OCI-LY7 (cell line): ENCODE results near the gene RASA1. TPM values are rescaled to one million over a fixed set of nuclear protein-coding genes. Genes with fewer than 3 reads are reported as not detected.

Experiments used
- BruUV-seq: library from RNA; stranded (reverse); fragments of 400-500 nt; replicated peaks from 2 replicates; lab custom pipeline; 2021; lab: Mats Ljungman, UMichigan
- CTCF ChIA-PET: fragments of 300-600 bp; sonication (Branson Sonifier 250); formaldehyde crosslinking; loops from one replicate; lab custom pipeline; 2022; ENCODE audit warnings: antibody characterized with exemption; ENCODE audit not compliant: unreplicated experiment; lab: Charles Lee
- POLR2A ChIA-PET: fragments of 300-600 bp; sonication (Branson Sonifier 250); formaldehyde crosslinking; loops from one replicate; lab custom pipeline; 2022; ENCODE audit warnings: antibody characterized with exemption; lab: Charles Lee
- DNase-seq: peaks from one replicate; pipeline ENCODE4 v3.0.0-alpha.2; 2015; ENCODE audit warnings: low spot score
- H2AFZ ChIP-seq: fragments of 200-600 bp; sonication (generic), shearing (Covaris generic); 2 replicates; pipeline ENCODE4 v1.6.1; 2014; ENCODE audit warnings: mild to moderate bottlenecking, antibody characterized with exemption, low read length, moderate library complexity
- H3K27ac ChIP-seq: fragments of 200-600 bp; sonication (generic); 2 replicates; pipeline ENCODE4 v1.5.1; 2014; ENCODE audit warnings: mixed run types, low read depth, mild to moderate bottlenecking, moderate library complexity, low read length, inconsistent platforms; ENCODE audit not compliant: poor library complexity, severe bottlenecking
- H3K36me3 ChIP-seq: fragments of 200-600 bp; sonication (generic); 2 replicates; pipeline ENCODE4 v1.6.1; 2014; ENCODE audit warnings: mild to moderate bottlenecking, antibody characterized with exemption, low read length, moderate library complexity, mixed read lengths; ENCODE audit not compliant: insufficient read depth
- H3K4me1 ChIP-seq: fragments of 200-600 bp; sonication (generic); 2 replicates; pipeline ENCODE4 v1.5.1; 2014; ENCODE audit warnings: mild to moderate bottlenecking, low read length; ENCODE audit not compliant: insufficient read depth, poor library complexity, severe bottlenecking
- H3K4me2 ChIP-seq: fragments of 200-600 bp; sonication (generic); 2 replicates; pipeline ENCODE4 v1.6.1; 2014; ENCODE audit warnings: mild to moderate bottlenecking, low read length
- H3K4me3 ChIP-seq: fragments of 200-600 bp; sonication (generic); 2 replicates; pipeline ENCODE4 v1.5.1; 2014; ENCODE audit warnings: mild to moderate bottlenecking, low read depth, low read length; ENCODE audit not compliant: poor library complexity, severe bottlenecking
- H3K79me2 ChIP-seq: fragments of 200-600 bp; sonication (generic); 2 replicates; pipeline ENCODE4 v1.6.1; 2016; ENCODE audit warnings: low read depth, mild to moderate bottlenecking, low read length, moderate library complexity, mixed read lengths; ENCODE audit not compliant: insufficient read depth
- H3K9me2 ChIP-seq: fragments of 200-600 bp; sonication (generic); 2 replicates; pipeline ENCODE4 v1.6.1; 2016; ENCODE audit warnings: mild to moderate bottlenecking, low read length, mixed read lengths; ENCODE audit not compliant: insufficient read depth
- H3K9me3 ChIP-seq: fragments of 200-600 bp; sonication (generic); 2 replicates; pipeline ENCODE4 v1.6.1; 2014; ENCODE audit warnings: mild to moderate bottlenecking, mixed run types, low read length, mixed read lengths
- H4K20me1 ChIP-seq: fragments of 200-600 bp; sonication (generic); 2 replicates; pipeline ENCODE4 v1.6.1; 2014; ENCODE audit warnings: mild to moderate bottlenecking, antibody characterized with exemption, low read length, moderate library complexity, mixed read lengths; ENCODE audit not compliant: insufficient read depth
- CTCF ChIP-seq: fragments of 200-600 bp; sonication (generic); conservative IDR thresholded peaks from 2 replicates; pipeline ENCODE4 v1.5.1; 2014; ENCODE audit warnings: mild to moderate bottlenecking, antibody characterized with exemption, low read length, moderate library complexity, mixed read lengths
- EZH2phosphoT487 ChIP-seq: fragments of 200-600 bp; sonication (generic); IDR thresholded peaks from 2 replicates; pipeline ENCODE4 v1.6.1; 2018; ENCODE audit warnings: low read depth, borderline replicate concordance, mild to moderate bottlenecking, mixed run types, antibody characterized with exemption, low read length, moderate library complexity, mixed read lengths
- intact Hi-C: fragments of 100-400 bp; cut with micrococcal nuclease; formaldehyde crosslinking; loops from one replicate; pipeline ENCODE4 v1.10.0; 2022; ENCODE audit not compliant: unreplicated experiment
- total RNA-seq, 2 experiments: library from RNA; depleted of rRNA in 1 of 2; stranded (reverse); fragments of >200 nt in 1 of 2; shearing (Covaris generic) in 1 of 2; gene quantifications; 2 replicates each; pipeline ENCODE4 v1.2.3, GENCODE V29; 2014 to 2022

Gene RASA1
- total RNA-seq, 2 experiments from 2014 or later, result 18.1 to 27.3 TPM

GRCh38 chr5:87246061-87246460, 21.6 kb upstream of the RASA1 start:
- Histone ChIP-seq H4K20me1 (no peaks in the 10 kb centered on the region), H3K4me2 (no peak overlapping the region), H3K27ac (no peak overlapping the region), H3K36me3 (no peaks in the 10 kb centered on the region), H2AFZ (no peak overlapping the region), H3K4me1 (no peaks in the 10 kb centered on the region), H3K4me3 (no peak overlapping the region), H3K9me3 (no peaks in the 10 kb centered on the region), H3K9me2 (no peaks in the 10 kb centered on the region), H3K79me2 (no peaks in the 10 kb centered on the region)
- CTCF ChIA-PET, result no interaction called here
- DNase-seq, result no peak
- POLR2A ChIA-PET, result interaction anchor here (0.6 to 0.9 kb wide), 2 partner anchors 9 to 244 kb away, joined by 3 read pairs; no protein-coding TSS in a partner anchor
- no peak for TF ChIP-seq EZH2phosphoT487
- no peak for TF ChIP-seq CTCF
- intact Hi-C loops, result no loop called here
- no TSS peak for BruUV-seq

- no peak for DNase-seq
- Histone ChIP-seq H3K9me3 (no peaks in the 10 kb centered on the region), H3K4me3 (no peak overlapping the region), H3K27ac (no peak overlapping the region), H4K20me1 (no peaks in the 10 kb centered on the region), H2AFZ (no peak overlapping the region), H3K36me3 (no peaks in the 10 kb centered on the region), H3K9me2 (no peaks in the 10 kb centered on the region), H3K4me1 (no peaks in the 10 kb centered on the region), H3K79me2 (no peaks in the 10 kb centered on the region), H3K4me2 (no peak overlapping the region)
- TF ChIP-seq EZH2phosphoT487 (no peak), CTCF (no peak)
- ChIA-PET POLR2A (no interaction called here), CTCF (no interaction called here)
- no TSS peak for BruUV-seq
- intact Hi-C loops, result no loop called here
These were observed 15.4 kb upstream of the RASA1 start for GRCh38 chr5:87252283-87252605.

- H3K27ac ChIP-seq, result no peak overlapping the region
- no peaks in the 10 kb centered on the region for H3K9me2 ChIP-seq
- DNase-seq, result no peak
- no peaks in the 10 kb centered on the region for H3K9me3 ChIP-seq
- ChIA-PET POLR2A (interaction anchor here (0.6 to 0.7 kb wide), 2 partner anchors 10 to 11 kb away, joined by 3 read pairs; no protein-coding TSS in a partner anchor), CTCF (no interaction called here)
- H4K20me1 ChIP-seq, result no peaks in the 10 kb centered on the region
- no peaks in the 10 kb centered on the region for H3K4me1 ChIP-seq
- no TSS peak for BruUV-seq
- peak overlapping the region; percentile 38; the same call in 1 of the 2 replicates for H2AFZ ChIP-seq
- no peaks in the 10 kb centered on the region for H3K79me2 ChIP-seq
- H3K4me3 ChIP-seq, result no peak overlapping the region
- H3K36me3 ChIP-seq, result no peaks in the 10 kb centered on the region
- TF ChIP-seq EZH2phosphoT487, result no peak
- TF ChIP-seq CTCF, result no peak; the same call in 1 of the 2 replicates
- intact Hi-C loops, result no loop called here
- no peak overlapping the region for H3K4me2 ChIP-seq
These were observed 13.6 kb upstream of the RASA1 start for GRCh38 chr5:87254035-87254434.
